ENCODE data around the gene MIA. TPM values are rescaled to one million over a fixed set of nuclear protein-coding genes. Genes with fewer than 3 reads are reported as not detected.
"Not testable (repeated sequence)": the region's sequence is repeated elsewhere in the genome, so short reads cannot be mapped to it uniquely, and the experiment has no call there.

Gene MIA
- total RNA-seq, 1 experiment from 2014 or later = not detected

DNA sequence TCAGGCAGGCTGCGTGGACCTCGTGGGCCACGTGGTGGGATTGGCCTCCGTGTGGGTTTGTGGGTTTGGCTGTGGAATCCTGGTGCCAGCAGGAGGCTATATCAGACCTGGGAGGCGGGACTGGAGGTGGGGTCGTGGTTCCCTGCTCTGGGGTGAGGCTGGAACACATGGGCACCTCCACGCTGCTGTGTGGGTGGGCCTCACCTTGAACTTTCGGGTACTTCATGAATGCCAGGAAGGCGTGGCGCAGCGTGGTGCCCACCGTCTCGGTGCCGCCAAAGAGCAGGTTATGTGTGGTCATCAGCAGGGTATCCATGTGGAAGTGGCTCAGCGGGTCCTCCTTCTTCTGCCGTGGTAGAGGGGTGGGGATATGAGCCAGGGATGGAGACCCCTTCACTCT, 49.6 kb downstream of the MIA start:
- H2BK120ac ChIP-seq (ENCODE audit: low read depth, low read length, poor library complexity, severe bottlenecking); H3K27ac ChIP-seq (ENCODE audit: insufficient read length, low read depth, low read length); H3K27me3 Mint-ChIP-seq (ENCODE audit: low read depth); H3K27me3 ChIP-seq (ENCODE audit: insufficient read depth, low read length); H3K9ac ChIP-seq (ENCODE audit: extremely low read depth, insufficient read length, low read length); H3K36me3 Mint-ChIP-seq (ENCODE audit: insufficient read depth in 1 of 3, low read depth in 3 of 3); H3K79me1 ChIP-seq (ENCODE audit: insufficient read depth, low read depth, low read length, poor library complexity, severe bottlenecking); H3K23ac ChIP-seq (ENCODE audit: insufficient read length, low read depth, low read length); H4K8ac ChIP-seq (replicated peaks; ENCODE audit: insufficient read length, low read depth, low read length); H4K5ac ChIP-seq (ENCODE audit: insufficient read length, low read depth, low read length); H3K4me2 ChIP-seq (ENCODE audit: insufficient read depth, insufficient read length, low read length); H3K18ac ChIP-seq (ENCODE audit: insufficient read length, low read depth, low read length); H3K9me3 Mint-ChIP-seq; H3K79me2 ChIP-seq (ENCODE audit: insufficient read depth, low read length); H3K4me1 ChIP-seq (ENCODE audit: insufficient read depth, low read length); H3K56ac ChIP-seq (ENCODE audit: insufficient read length, low read depth, low read length); H2BK20ac ChIP-seq (ENCODE audit: low read depth, low read length, poor library complexity, severe bottlenecking); H3K14ac ChIP-seq (ENCODE audit: insufficient read depth, low read length); H3K4me3 Mint-ChIP-seq; H2AFZ ChIP-seq (ENCODE audit: low read length); H3T11ph ChIP-seq (ENCODE audit: low read length); H4K20me1 ChIP-seq (ENCODE audit: control insufficient read depth, insufficient read depth, insufficient read length); H2AK5ac ChIP-seq (ENCODE audit: insufficient read length, low read length); H4K91ac ChIP-seq (ENCODE audit: insufficient read length, low read depth, low read length); H3K9me3 ChIP-seq (ENCODE audit: control insufficient read depth, low read depth, low read length); H2BK12ac ChIP-seq (ENCODE audit: insufficient read length, low read depth, low read length); H3K4ac ChIP-seq (ENCODE audit: low read depth, low read length); H2BK5ac ChIP-seq (ENCODE audit: insufficient read length, low read length); H3K23me2 ChIP-seq (ENCODE audit: insufficient read length, low read depth, low read length, poor library complexity, severe bottlenecking); H2BK15ac ChIP-seq (ENCODE audit: low read depth, low read length): not testable (repeated sequence)
- peak; percentile 18 for DNase-seq
- no CpG with 5 or more reads among the region's 16 CpGs for WGBS (ENCODE audit: extremely low coverage, insufficient read length, low lambda C conversion rate)
- peak overlapping the region in 1 of 3 experiments; percentile 82; a peak in 1 of 7 replicates for H3K27ac Mint-ChIP-seq
- peaks cover 14 to 15% of the 10 kb centered on the region in 2 experiments for H3K4me1 Mint-ChIP-seq

DNA sequence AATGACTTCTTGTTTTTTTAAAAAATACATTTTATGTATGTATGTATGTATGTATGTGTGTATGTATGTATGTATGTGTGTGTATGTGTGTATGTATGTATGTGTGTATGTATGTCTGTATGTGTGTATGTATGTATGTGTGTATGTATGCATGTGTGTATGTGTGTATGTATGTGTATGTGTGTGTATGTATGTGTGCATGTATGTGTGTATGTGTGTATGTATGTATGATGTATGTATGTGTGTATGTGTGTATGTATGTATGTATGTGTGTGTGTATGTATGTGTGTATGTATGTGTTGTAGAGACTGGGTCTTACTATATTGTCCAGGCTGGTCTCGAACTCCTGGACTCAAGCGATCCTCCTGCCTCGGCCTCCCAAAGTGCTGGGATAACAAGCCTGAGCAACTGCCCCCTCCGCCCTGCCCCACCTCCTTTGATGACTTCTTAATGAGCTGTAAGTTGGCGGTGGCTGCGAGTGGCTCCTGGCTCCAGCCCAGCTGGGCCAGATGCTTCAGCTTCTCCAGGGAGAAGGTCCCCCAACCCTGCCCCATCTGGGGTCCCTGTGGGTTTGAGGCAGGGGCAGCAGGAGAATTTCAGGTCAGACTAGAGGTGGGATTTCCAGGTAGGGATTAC, 50.3 kb downstream of the MIA start:
- not testable (repeated sequence) for H3K9me3 ChIP-seq (ENCODE audit: control insufficient read depth, low read depth, low read length)
- no CpG with 5 or more reads among the region's 6 CpGs for WGBS (ENCODE audit: extremely low coverage, insufficient read length, low lambda C conversion rate)

More for the DNA sequence above, 50.3 kb downstream of the MIA start:
- H3K79me1 ChIP-seq (ENCODE audit: insufficient read depth, low read depth, low read length, poor library complexity, severe bottlenecking); H3K23ac ChIP-seq (ENCODE audit: insufficient read length, low read depth, low read length); H3K4me2 ChIP-seq (ENCODE audit: insufficient read depth, insufficient read length, low read length); H3K36me3 Mint-ChIP-seq (ENCODE audit: insufficient read depth in 1 of 3, low read depth in 3 of 3); H3K4ac ChIP-seq (ENCODE audit: low read depth, low read length); H3T11ph ChIP-seq (ENCODE audit: low read length); H4K8ac ChIP-seq (replicated peaks; ENCODE audit: insufficient read length, low read depth, low read length); H3K23me2 ChIP-seq (ENCODE audit: insufficient read length, low read depth, low read length, poor library complexity, severe bottlenecking); H2AK5ac ChIP-seq (ENCODE audit: insufficient read length, low read length); H3K27me3 ChIP-seq (ENCODE audit: insufficient read depth, low read length); H3K27ac Mint-ChIP-seq; H3K27ac ChIP-seq (ENCODE audit: insufficient read length, low read depth, low read length); H3K79me2 ChIP-seq (ENCODE audit: insufficient read depth, low read length); H3K4me3 Mint-ChIP-seq; H2BK120ac ChIP-seq (ENCODE audit: low read depth, low read length, poor library complexity, severe bottlenecking); H4K91ac ChIP-seq (ENCODE audit: insufficient read length, low read depth, low read length); H3K4me1 ChIP-seq (ENCODE audit: insufficient read depth, low read length); H3K9me3 Mint-ChIP-seq; H4K5ac ChIP-seq (ENCODE audit: insufficient read length, low read depth, low read length); H3K14ac ChIP-seq (ENCODE audit: insufficient read depth, low read length); H2AFZ ChIP-seq (ENCODE audit: low read length); H3K9ac ChIP-seq (ENCODE audit: extremely low read depth, insufficient read length, low read length); H2BK15ac ChIP-seq (ENCODE audit: low read depth, low read length); H2BK5ac ChIP-seq (ENCODE audit: insufficient read length, low read length); H3K18ac ChIP-seq (ENCODE audit: insufficient read length, low read depth, low read length); DNase-seq; H2BK12ac ChIP-seq (ENCODE audit: insufficient read length, low read depth, low read length); H3K56ac ChIP-seq (ENCODE audit: insufficient read length, low read depth, low read length); H3K27me3 Mint-ChIP-seq (ENCODE audit: low read depth); H2BK20ac ChIP-seq (ENCODE audit: low read depth, low read length, poor library complexity, severe bottlenecking); H4K20me1 ChIP-seq (ENCODE audit: control insufficient read depth, insufficient read depth, insufficient read length): not testable (repeated sequence)
- H3K4me1 Mint-ChIP-seq = peaks cover 14 to 15% of the 10 kb centered on the region in 2 experiments
